HG02610 (cell line): ENCODE data around the gene BCL2A1.
A peak's percentile ranks its signal among the peaks of the same experiment; 100 is the strongest.
"Not testable (repeated sequence)": the region's sequence is repeated elsewhere in the genome, so short reads cannot be mapped to it uniquely, and the experiment has no call there.

ENCODE experiments used
- ATAC-seq: cut with Tn5 transposase; IDR thresholded peaks from one replicate; pipeline ENCODE4 v1.9.1; 2021; ENCODE audit warnings: mild to moderate bottlenecking, moderate library complexity; ENCODE audit not compliant: unreplicated experiment

Gene BCL2A1

GRCh38 chr15:79970624-79971434 is at the start of gene BCL2A1:
BCL2A1 (minus strand) TSS chr15:79971196; CDS start chr15:79971119, 77 bp downstream.
- ATAC-seq: peak; percentile 77

- ATAC-seq: no peak
Observed at GRCh38 chr15:80020731-80021130, 49.7 kb upstream of the BCL2A1 start.

- not testable (repeated sequence) for ATAC-seq
Observed at GRCh38 chr15:80020149-80020548, 49.2 kb upstream of the BCL2A1 start.

- no peak for ATAC-seq
Observed at GRCh38 chr15:80019168-80019745, 48.3 kb upstream of the BCL2A1 start.

- not testable (repeated sequence) for ATAC-seq
Observed at GRCh38 chr15:80017139-80017538, 46.1 kb upstream of the BCL2A1 start.

DNA sequence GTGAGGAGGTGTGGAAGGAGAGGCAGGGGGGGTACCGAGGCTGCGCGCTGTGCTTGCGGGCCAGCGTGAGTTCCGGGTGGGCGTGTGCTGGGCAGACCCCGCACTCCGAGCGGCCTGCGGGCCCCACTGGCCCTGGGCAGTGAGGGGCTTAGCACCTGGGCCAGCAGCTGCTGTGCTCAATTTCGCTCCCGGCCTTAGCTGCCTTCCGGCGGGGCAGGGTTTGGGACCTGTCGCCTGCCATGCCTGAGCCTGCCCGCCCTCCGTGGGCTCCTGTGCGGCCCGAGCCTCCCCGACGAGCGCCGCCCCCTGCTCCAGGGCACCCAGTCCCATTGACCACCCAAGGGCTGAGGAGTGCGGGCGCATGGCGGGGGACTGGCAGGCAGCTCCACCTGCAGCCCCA is 45.5 kb upstream of the BCL2A1 start:
- ATAC-seq: not testable (repeated sequence)

DNA sequence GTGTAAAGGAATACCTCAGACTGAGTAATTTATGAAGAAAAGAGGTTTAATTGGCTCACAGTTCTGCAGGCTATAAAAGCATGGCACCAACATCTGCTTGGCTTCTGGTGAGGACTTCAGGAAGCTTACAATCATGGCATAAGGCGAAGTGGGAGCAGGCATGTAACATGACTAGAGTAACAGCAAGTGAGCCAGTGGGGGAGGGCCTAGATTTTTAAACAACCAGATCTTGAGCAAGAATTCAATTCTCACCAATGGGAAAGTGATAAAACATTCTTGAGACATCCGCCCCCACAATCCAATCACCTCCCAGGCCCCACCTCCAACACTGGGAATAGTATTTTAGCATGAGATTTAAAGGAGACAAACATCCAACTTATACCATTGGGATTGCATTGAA is 44.2 kb upstream of the BCL2A1 start:
- ATAC-seq: no peak

DNA sequence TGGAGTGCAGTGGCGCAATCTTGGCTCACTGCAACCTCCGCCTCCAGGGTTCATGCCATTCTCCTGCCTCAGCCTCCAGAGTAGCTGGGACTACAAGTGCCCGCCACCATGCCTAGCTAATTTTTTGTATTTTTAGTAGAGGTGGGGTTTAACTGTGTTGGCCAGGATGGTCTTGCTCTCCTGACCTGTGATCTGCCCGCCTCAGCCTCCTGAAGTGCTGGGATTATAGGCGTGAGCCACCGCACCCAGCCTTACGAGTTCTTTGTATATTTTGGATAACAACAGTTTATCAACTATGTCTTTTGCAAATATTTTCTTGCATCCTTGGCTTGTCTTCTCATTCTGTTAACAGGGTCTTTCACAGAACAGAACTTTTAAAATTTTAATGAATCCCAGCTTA is 43.2 kb upstream of the BCL2A1 start:
- not testable (repeated sequence) for ATAC-seq

- ATAC-seq: no peak
Observed at GRCh38 chr15:80012060-80012726, 41.2 kb upstream of the BCL2A1 start.

- ATAC-seq: no peak
Observed at GRCh38 chr15:80011596-80011995, 40.6 kb upstream of the BCL2A1 start.

DNA sequence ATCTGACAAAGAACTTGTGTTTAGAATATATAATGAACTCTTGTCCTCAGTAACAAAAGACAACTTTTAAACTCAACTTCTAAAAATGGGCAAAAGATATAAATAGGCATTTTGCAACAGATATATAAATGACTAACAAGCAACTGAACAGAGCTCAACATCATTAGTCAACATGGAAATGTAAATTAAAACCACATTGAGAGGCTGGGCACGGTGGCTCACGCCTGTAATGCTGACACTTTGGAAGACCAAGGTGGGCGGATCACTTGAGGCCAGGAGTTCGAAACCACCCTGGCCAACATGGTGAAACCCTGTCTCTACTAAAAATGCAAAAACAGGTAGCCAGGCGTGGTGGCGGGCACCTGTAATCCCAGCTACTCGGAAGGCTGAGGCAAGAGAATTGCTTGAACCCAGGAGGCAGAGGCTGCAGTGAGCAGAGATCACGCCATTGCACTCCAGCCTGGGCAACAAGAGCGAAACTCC is 40.1 kb upstream of the BCL2A1 start:
- peak; percentile 48 for ATAC-seq

- peak; percentile 15 for ATAC-seq
Observed at GRCh38 chr15:80010131-80010673, 39.2 kb upstream of the BCL2A1 start.

DNA sequence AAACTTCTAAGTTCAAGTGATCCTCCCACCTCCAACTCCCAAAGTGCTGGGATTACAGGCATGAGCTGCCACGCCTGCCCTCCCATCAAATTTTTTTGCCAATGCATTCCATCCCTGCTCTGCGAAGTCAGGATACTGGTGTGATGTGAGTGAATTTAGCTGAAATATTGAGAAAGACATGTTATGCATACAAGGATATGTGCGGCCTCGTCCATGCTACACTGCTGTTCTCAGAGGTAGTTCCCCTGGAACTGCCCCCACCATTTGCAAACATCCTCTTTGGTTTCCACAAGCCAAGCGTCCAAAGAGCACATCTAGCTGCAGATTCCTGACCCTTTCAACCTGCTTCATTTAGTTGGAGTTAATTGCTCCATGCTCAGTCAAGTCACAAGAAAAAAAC is 36.5 kb upstream of the BCL2A1 start:
- ATAC-seq: no peak

DNA sequence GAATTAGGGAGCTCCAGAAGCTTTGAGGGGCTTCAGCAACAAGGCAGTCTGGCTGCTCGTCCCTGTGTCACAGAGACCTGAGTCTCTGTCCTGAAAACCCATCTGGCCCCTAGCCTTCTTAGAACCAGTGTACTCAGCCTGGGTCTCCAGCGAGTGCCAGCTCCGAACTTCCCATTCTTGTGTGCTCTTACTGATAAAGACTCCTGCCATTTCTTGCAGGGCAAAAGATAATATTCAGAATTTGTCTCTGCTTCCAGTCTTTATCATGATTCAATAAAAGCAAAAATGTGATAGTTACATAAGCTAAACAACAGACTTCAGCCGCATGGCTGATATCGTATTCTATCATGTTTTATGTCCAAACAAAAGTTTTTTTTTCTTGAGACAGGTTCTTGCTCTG is 36.0 kb upstream of the BCL2A1 start:
- ATAC-seq: no peak

- no peak for ATAC-seq
Observed at GRCh38 chr15:80003934-80004472, 33.0 kb upstream of the BCL2A1 start.

DNA sequence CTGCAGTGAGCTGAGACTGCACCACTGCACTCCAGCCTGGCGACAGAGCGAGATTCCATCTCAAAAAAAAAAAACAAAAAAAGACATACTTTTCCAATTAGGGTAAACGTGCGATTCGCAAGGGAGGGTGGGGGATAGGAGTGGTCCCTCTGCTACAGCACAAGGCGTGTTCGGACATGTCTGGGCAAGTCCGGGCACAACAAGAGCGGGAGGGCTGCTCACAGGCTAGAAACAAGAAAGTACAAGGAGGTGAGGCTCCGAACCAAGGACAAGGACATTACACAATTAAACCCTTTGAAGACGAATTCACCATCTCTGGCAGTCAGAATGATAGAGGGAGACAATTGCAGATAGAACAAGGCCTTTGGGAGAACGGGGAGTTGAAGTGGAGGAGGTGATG is 32.2 kb upstream of the BCL2A1 start:
- no peak for ATAC-seq

GRCh38 chr15:80002267-80002666 is 31.3 kb upstream of the BCL2A1 start:
- ATAC-seq: no peak

DNA sequence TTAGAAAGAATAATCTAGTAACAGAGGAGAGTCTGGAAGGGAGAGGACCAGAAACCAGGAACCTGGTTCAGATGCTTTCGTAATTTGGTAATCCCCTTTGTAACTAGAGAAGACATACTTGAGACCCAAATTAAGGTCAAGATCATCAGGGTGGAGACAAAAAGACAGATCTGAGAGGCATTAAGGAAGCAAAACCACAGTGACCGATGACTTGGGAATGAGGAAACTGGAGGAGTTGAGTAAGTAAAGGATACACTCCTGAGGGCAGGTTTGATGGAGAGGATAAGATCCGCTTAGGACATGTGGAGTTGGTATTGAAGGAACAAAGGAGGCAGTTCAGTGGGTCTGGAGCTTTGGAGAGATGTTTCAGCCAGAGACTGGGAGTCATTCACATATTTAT is 23.6 kb upstream of the BCL2A1 start:
- ATAC-seq: no peak

GRCh38 chr15:79991826-79992225 is 20.8 kb upstream of the BCL2A1 start:
- ATAC-seq: no peak

GRCh38 chr15:79990997-79991334 is 20.0 kb upstream of the BCL2A1 start:
- ATAC-seq: no peak

DNA sequence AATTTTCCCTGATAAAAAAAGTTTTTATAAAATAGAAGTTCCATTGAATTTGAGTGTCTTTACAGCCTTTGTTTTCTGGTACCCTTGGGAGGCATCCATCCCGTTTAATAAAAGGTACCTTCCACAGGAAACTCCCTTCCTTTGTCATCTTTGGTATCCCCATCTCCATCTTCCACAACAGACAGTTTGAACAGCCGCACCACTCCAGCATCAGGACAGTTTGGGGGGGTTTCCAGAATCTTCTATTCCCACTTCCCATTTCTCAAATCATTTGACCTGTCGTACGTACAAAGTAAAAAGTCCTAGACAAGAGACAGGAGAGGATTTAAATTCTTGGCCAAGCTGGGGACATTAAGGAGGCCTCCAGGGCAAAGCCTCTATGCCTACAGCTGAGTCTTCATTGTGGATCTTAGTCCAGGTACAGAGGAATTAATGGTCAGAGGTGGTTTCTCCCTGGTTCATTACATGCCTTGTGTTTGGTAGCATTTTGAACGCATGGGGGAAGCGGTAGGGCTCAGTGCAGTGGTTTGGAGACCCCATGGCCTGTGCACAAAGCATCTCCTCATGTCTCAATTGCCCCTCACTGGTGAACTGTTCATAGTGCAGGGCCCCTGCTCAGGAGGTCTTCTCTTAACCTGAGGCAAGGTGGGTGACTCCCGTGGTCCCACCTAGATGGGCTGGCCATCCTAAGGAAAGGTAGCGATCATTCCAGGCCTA is 19.4 kb upstream of the BCL2A1 start:
- no peak for ATAC-seq
